Neural cell (in vitro differentiated cells): ENCODE data around the gene TPGS1. TPM values are rescaled to one million over a fixed set of nuclear protein-coding genes. Genes with fewer than 3 reads are reported as not detected.

Experiments used
- H2AFZ ChIP-seq: fragments of 200-600, 300-800 bp; sonication (generic), shearing (Covaris generic); 2 replicates; pipeline ENCODE4 v1.6.0; 2014; ENCODE audit warnings: low read depth, mild to moderate bottlenecking, antibody characterized with exemption, low read length, moderate library complexity
- H3F3A ChIP-seq: fragments of 200-600 bp; shearing (Covaris generic); 2 replicates; pipeline ENCODE4 v1.6.1; 2016; ENCODE audit warnings: mild to moderate bottlenecking, moderate library complexity, mixed read lengths, antibody characterized with exemption, low read length; ENCODE audit not compliant: insufficient read depth, poor library complexity, severe bottlenecking
- H3K27ac ChIP-seq: fragments of 200-600, 300-800 bp; sonication (generic), shearing (Covaris generic); 2 replicates; pipeline ENCODE4 v1.5.1; 2014; ENCODE audit warnings: mild to moderate bottlenecking, low read length, moderate library complexity
- H3K27me3 ChIP-seq: fragments of 300-800, 200-600 bp; sonication (generic), shearing (Covaris generic); 2 replicates; pipeline ENCODE4 v1.6.0; 2014; ENCODE audit warnings: mild to moderate bottlenecking, low read depth, low read length, moderate library complexity; ENCODE audit not compliant: insufficient read depth
- H3K36me3 ChIP-seq: fragments of 300-800, 200-600 bp; sonication (generic), shearing (Covaris generic); 2 replicates; pipeline ENCODE4 v1.5.1; 2014; ENCODE audit warnings: mild to moderate bottlenecking, antibody characterized with exemption, low read length, moderate library complexity; ENCODE audit not compliant: insufficient read depth
- H3K4me2 ChIP-seq: fragments of 300-800, 200-600 bp; sonication (generic), shearing (Covaris generic); 2 replicates; pipeline ENCODE4 v1.6.0; 2014; ENCODE audit warnings: mild to moderate bottlenecking, low read length
- H3K4me3 ChIP-seq: fragments of 300-800, 200-600 bp; sonication (generic), shearing (Covaris generic); 2 replicates; pipeline ENCODE4 v1.5.1; 2014; ENCODE audit warnings: mild to moderate bottlenecking, low read length, moderate library complexity
- H3K79me2 ChIP-seq: fragments of 200-600 bp; shearing (Covaris generic); replicated peaks from 2 replicates; pipeline ENCODE4 v1.6.0; 2014; ENCODE audit warnings: mild to moderate bottlenecking, low read length, moderate library complexity; ENCODE audit not compliant: insufficient read depth
- H3K9ac ChIP-seq: fragments of 300-800, 200-600 bp; sonication (generic), shearing (Covaris generic); 2 replicates; pipeline ENCODE4 v1.6.1; 2016; ENCODE audit warnings: mild to moderate bottlenecking, low read length, mixed read lengths
- H3K9me2 ChIP-seq: fragments of 200-600 bp; shearing (Covaris generic); 2 replicates; pipeline ENCODE4 v1.6.1; 2016; ENCODE audit warnings: mild to moderate bottlenecking, low read length, mixed read lengths; ENCODE audit not compliant: insufficient read depth
- H3K9me3 ChIP-seq: fragments of 200-600, 300-800 bp; sonication (generic), shearing (Covaris generic); 2 replicates; pipeline ENCODE4 v1.6.1; 2016; ENCODE audit warnings: mild to moderate bottlenecking, mixed run types, low read length, moderate library complexity, mixed read lengths
- H4K20me1 ChIP-seq: fragments of 200-600 bp; shearing (Covaris generic); 2 replicates; pipeline ENCODE4 v1.6.1; 2016; ENCODE audit warnings: mild to moderate bottlenecking, mixed run types; ENCODE audit not compliant: insufficient read depth
- EP300 ChIP-seq: fragments of 450-650 bp; conservative IDR thresholded peaks from 2 replicates; pipeline ENCODE4 v1.6.1; 2014; ENCODE audit warnings: antibody characterized with exemption, mild to moderate bottlenecking, moderate library complexity; ENCODE audit not compliant: poor library complexity, severe bottlenecking
- EZH2 ChIP-seq: fragments of 200-600, 300-800 bp; shearing (Covaris generic), sonication (generic); IDR thresholded peaks from 2 replicates; pipeline ENCODE4 v1.6.1; 2014; ENCODE audit warnings: antibody characterized with exemption, low read length, borderline replicate concordance, mild to moderate bottlenecking; ENCODE audit not compliant: insufficient read depth, poor library complexity, severe bottlenecking
- MXI1 ChIP-seq: fragments of 450-650 bp; conservative IDR thresholded peaks from 2 replicates; pipeline ENCODE4 v1.6.1; 2014; ENCODE audit warnings: antibody characterized with exemption, mild to moderate bottlenecking; ENCODE audit not compliant: poor library complexity, severe bottlenecking
- POLR2AphosphoS5 ChIP-seq: IDR thresholded peaks from 2 replicates; pipeline ENCODE4 v1.6.1; 2012
- RAD21 ChIP-seq: fragments of 450-650 bp; conservative IDR thresholded peaks from 2 replicates; pipeline ENCODE4 v1.6.1; 2014; ENCODE audit warnings: antibody characterized with exemption, mild to moderate bottlenecking, moderate library complexity
- SMC3 ChIP-seq: fragments of 450-650 bp; conservative IDR thresholded peaks from 2 replicates; pipeline ENCODE4 v1.6.1; 2014; ENCODE audit warnings: antibody characterized with exemption, mild to moderate bottlenecking, moderate library complexity; ENCODE audit not compliant: poor library complexity
- TAF1 ChIP-seq: IDR thresholded peaks from 2 replicates; pipeline ENCODE4 v1.6.1; 2012; ENCODE audit warnings: low read depth
- polyA plus RNA-seq: library from polyadenylated mRNA; depleted of rRNA; stranded (reverse); fragments of >200 nt; gene quantifications from 2 replicates; pipeline ENCODE4 v1.2.3, GENCODE V29; 2014
- TF ChIP-seq, protein P1 (sequence below): IDR thresholded peaks from 2 replicates; pipeline ENCODE4 v1.6.1; 2012; ENCODE audit warnings: borderline replicate concordance
- TF ChIP-seq, protein P2 (sequence below): fragments of 450-650 bp; IDR thresholded peaks from 2 replicates; pipeline ENCODE4 v1.5.1; 2014; ENCODE audit warnings: antibody characterized with exemption, mild to moderate bottlenecking, moderate library complexity; ENCODE audit not compliant: poor library complexity, severe bottlenecking

TPGS1 gene
- polyA plus RNA-seq, 1 donor from 2014 or later: 79.6 TPM

DNA sequence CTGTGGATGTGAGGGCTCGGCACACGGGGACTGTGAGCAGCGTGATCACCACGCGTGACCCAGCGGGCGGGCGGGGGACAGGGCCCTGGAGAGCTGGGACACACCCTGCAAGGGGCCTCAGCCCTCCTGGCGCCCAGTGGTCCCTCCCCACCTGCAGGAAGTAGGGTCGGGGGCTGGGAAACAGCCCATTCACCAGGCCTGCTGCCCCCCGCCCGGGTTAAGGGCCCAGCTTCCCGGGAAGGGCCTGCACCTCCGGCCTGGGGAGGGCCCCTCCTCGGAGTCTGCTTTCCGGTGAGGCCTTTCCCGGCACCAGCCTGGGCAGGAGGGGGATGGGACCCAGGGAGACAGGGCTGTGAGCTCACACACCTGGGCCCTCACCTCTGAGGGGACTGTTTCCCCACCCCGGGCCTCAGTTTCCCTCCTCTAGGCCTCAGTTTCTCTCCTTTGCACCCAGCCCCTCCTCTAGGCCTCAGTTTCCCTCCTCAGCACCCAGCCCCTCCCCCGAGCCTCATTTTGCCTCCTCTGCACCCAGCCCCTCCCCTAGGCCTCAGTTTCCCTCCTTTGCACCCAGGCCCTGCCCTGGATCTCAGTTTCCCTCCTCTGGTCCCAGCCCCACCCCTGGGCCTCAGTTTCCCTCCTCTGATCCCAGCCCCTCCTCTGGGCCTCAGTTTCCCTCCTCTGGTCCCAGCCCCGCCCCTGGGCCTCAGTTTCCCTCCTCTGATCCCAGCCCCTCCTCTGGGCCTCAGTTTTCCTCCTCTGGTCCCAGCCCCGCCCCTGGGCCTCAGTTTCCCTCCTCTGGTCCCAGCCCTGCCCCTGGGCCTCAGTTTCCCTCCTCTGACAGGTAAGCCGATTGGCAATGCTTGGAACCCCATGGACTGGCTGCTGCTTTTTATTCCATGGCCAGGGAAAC, 12.9 kb upstream of the TPGS1 start:
- Histone ChIP-seq H2AFZ (no peak overlapping the region), H3K4me2 (no peak overlapping the region), H3K4me3 (no peak overlapping the region), H3K27ac (no peak overlapping the region), H3K79me2 (no peaks in the 10 kb centered on the region), H3F3A (no peaks in the 10 kb centered on the region), H3K9me3 (no peaks in the 10 kb centered on the region), H3K36me3 (no peaks in the 10 kb centered on the region), H4K20me1 (no peaks in the 10 kb centered on the region), H3K9ac (no peak overlapping the region), H3K9me2 (no peaks in the 10 kb centered on the region), H3K27me3 (peaks cover 32% of the 10 kb centered on the region)
- TF ChIP-seq SMC3 (no peak), MXI1 (no peak), POLR2AphosphoS5 (no peak), TAF1 (no peak), EZH2 (no peak), EP300 (no peak)
- TF ChIP-seq, protein P1, sequence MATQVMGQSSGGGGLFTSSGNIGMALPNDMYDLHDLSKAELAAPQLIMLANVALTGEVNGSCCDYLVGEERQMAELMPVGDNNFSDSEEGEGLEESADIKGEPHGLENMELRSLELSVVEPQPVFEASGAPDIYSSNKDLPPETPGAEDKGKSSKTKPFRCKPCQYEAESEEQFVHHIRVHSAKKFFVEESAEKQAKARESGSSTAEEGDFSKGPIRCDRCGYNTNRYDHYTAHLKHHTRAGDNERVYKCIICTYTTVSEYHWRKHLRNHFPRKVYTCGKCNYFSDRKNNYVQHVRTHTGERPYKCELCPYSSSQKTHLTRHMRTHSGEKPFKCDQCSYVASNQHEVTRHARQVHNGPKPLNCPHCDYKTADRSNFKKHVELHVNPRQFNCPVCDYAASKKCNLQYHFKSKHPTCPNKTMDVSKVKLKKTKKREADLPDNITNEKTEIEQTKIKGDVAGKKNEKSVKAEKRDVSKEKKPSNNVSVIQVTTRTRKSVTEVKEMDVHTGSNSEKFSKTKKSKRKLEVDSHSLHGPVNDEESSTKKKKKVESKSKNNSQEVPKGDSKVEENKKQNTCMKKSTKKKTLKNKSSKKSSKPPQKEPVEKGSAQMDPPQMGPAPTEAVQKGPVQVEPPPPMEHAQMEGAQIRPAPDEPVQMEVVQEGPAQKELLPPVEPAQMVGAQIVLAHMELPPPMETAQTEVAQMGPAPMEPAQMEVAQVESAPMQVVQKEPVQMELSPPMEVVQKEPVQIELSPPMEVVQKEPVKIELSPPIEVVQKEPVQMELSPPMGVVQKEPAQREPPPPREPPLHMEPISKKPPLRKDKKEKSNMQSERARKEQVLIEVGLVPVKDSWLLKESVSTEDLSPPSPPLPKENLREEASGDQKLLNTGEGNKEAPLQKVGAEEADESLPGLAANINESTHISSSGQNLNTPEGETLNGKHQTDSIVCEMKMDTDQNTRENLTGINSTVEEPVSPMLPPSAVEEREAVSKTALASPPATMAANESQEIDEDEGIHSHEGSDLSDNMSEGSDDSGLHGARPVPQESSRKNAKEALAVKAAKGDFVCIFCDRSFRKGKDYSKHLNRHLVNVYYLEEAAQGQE: no peak
- TF ChIP-seq, protein P2, sequence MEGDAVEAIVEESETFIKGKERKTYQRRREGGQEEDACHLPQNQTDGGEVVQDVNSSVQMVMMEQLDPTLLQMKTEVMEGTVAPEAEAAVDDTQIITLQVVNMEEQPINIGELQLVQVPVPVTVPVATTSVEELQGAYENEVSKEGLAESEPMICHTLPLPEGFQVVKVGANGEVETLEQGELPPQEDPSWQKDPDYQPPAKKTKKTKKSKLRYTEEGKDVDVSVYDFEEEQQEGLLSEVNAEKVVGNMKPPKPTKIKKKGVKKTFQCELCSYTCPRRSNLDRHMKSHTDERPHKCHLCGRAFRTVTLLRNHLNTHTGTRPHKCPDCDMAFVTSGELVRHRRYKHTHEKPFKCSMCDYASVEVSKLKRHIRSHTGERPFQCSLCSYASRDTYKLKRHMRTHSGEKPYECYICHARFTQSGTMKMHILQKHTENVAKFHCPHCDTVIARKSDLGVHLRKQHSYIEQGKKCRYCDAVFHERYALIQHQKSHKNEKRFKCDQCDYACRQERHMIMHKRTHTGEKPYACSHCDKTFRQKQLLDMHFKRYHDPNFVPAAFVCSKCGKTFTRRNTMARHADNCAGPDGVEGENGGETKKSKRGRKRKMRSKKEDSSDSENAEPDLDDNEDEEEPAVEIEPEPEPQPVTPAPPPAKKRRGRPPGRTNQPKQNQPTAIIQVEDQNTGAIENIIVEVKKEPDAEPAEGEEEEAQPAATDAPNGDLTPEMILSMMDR: no peak

DNA sequence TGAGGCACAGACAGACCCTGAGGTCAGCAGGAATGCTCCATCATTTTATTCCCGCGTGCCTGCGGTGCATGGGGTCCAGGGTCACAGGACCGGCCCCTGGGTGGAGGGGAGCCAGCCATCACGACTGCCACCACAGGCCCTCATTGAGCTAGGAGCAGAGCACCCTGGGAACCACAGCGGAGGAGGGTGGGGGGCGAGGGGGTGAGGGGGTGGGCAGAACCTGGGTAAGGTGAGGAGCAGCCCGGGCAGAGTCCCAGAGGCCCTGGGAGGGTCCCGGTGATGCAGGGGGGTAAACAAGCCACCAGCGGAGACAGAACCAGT, 12.3 kb upstream of the TPGS1 start:
- H2AFZ ChIP-seq: no peak overlapping the region
- TF ChIP-seq EZH2 (no peak), EP300 (no peak), POLR2AphosphoS5 (no peak), RAD21 (no peak), MXI1 (no peak), TAF1 (no peak), SMC3 (no peak)
- TF ChIP-seq, protein P2: no peak
- TF ChIP-seq, protein P1: no peak
- H3K36me3 ChIP-seq: no peaks in the 10 kb centered on the region
- H3K27ac ChIP-seq: no peak overlapping the region
- no peaks in the 10 kb centered on the region for H3K79me2 ChIP-seq
- no peaks in the 10 kb centered on the region for H3F3A ChIP-seq
- H3K4me2 ChIP-seq: no peak overlapping the region
- no peak overlapping the region for H3K4me3 ChIP-seq
- H3K9me3 ChIP-seq: no peaks in the 10 kb centered on the region
- H3K27me3 ChIP-seq: peaks cover 37% of the 10 kb centered on the region
- H3K9me2 ChIP-seq: no peaks in the 10 kb centered on the region
- H4K20me1 ChIP-seq: no peaks in the 10 kb centered on the region
- no peak overlapping the region for H3K9ac ChIP-seq
